HCT116 (cell line): ENCODE results near the gene FAM53A. TPM values are rescaled to one million over a fixed set of nuclear protein-coding genes. Genes with fewer than 3 reads are reported as not detected.

Source experiments
- ATAC-seq: fragments of 200-7000 bp; cut with Tn5 transposase; 2 replicates; pipeline ENCODE4 v1.9.1; 2020; ENCODE audit warnings: mild to moderate bottlenecking, moderate library complexity
- BruUV-seq: library from RNA; stranded (reverse); fragments of 400-500 nt; replicated peaks from 2 replicates; lab custom pipeline; 2021; lab: Mats Ljungman, UMichigan
- CTCF ChIA-PET: fragments of 300-600 bp; sonication (Branson Sonifier 250); formaldehyde crosslinking; loops from one replicate; lab custom pipeline; 2021; ENCODE audit warnings: antibody characterized with exemption; lab: Charles Lee
- POLR2A ChIA-PET: fragments of 300-600, 350-600 bp; sonication (Branson Sonifier 250); formaldehyde crosslinking; loops from one replicate; lab custom pipeline; 2021; ENCODE audit warnings: antibody characterized with exemption; lab: Charles Lee
- RAD21 ChIA-PET, 2 experiments: fragments of 300-600 bp; sonication (Branson Sonifier 250); formaldehyde crosslinking; loops; one replicate each; lab custom pipeline; 2023; ENCODE audit warnings: low total read pairs in 2 of 2; ENCODE audit not compliant: uncharacterized antibody in 2 of 2, unreplicated experiment in 2 of 2, low non-redundant PET in 1 of 2; lab: Charles Lee
- DNase-seq: peaks from one replicate; pipeline ENCODE4 v3.0.0-alpha.2; 2010; ENCODE audit warnings: low read depth, low spot score
- H2AFZ ChIP-seq: fragments of 200-600 bp; shearing (Covaris generic), sonication (generic); 2 replicates; pipeline ENCODE4 v1.6.1; 2017; ENCODE audit warnings: low read depth, mixed run types, mixed read lengths, antibody characterized with exemption, low read length; ENCODE audit not compliant: poor library complexity, severe bottlenecking
- H3K27ac ChIP-seq: 2 replicates; pipeline ENCODE4 v1.5.1; 2012; ENCODE audit warnings: low read depth, low read length
- H3K27me3 ChIP-seq: fragments of 200-600 bp; sonication (generic); 2 replicates; pipeline ENCODE4 v1.6.1; 2016; ENCODE audit warnings: mixed run types, low read length, mixed read lengths; ENCODE audit not compliant: insufficient read depth
- H3K36me3 ChIP-seq, 2 experiments: fragments of 200-500 bp in 1 of 2; fragments of 200-600 bp in 1 of 2; sonication (Bioruptor generic) in 1 of 2; sonication (generic) in 1 of 2; 2 replicates each; pipeline versions ENCODE4 v1.5.1 to v1.6.1; 2014 to 2016; ENCODE audit warnings: low read length in 2 of 2, inconsistent platforms in 1 of 2, mixed read lengths in 1 of 2, mixed run types in 1 of 2; ENCODE audit not compliant: insufficient read depth in 2 of 2, control insufficient read depth in 1 of 2
- H3K4me1 ChIP-seq, 2 experiments: fragments of 200-600 bp in 1 of 2; sonication (generic) in 1 of 2; 2 replicates each; pipeline versions ENCODE4 v1.5.1 to v1.6.1; 2012 to 2017; ENCODE audit warnings: low read length in 2 of 2, inconsistent platforms in 1 of 2, mild to moderate bottlenecking in 1 of 2, mixed read lengths in 1 of 2, mixed run types in 1 of 2, moderate library complexity in 1 of 2; ENCODE audit not compliant: insufficient read depth in 2 of 2, control insufficient read depth in 1 of 2
- H3K4me2 ChIP-seq: fragments of 200-600 bp; sonication (generic); 2 replicates; pipeline ENCODE4 v1.6.1; 2017; ENCODE audit warnings: mixed run types, low read length, mixed read lengths
- H3K4me3 ChIP-seq, 2 experiments: fragments of 200-600 bp in 1 of 2; sonication (generic) in 1 of 2; replicated peaks in 1 of 2; 2 replicates each; pipeline ENCODE4 v1.5.1; 2011 to 2016; ENCODE audit warnings: low read length in 2 of 2, control low read depth in 1 of 2, low read depth in 1 of 2, mild to moderate bottlenecking in 1 of 2, mixed read lengths in 1 of 2, mixed run types in 1 of 2
- H3K79me2 ChIP-seq: fragments of 200-600 bp; sonication (generic); 2 replicates; pipeline ENCODE4 v1.6.1; 2017; ENCODE audit warnings: mild to moderate bottlenecking, mixed run types, low read length, moderate library complexity, mixed read lengths; ENCODE audit not compliant: insufficient read depth
- H3K9ac ChIP-seq: fragments of 200-600 bp; sonication (generic); 2 replicates; pipeline ENCODE4 v1.6.1; 2016; ENCODE audit warnings: low read length, mixed read lengths
- H3K9me2 ChIP-seq: fragments of 200-600 bp; sonication (generic), shearing (Covaris generic); 2 replicates; pipeline ENCODE4 v1.6.1; 2017; ENCODE audit warnings: mixed run types, mild to moderate bottlenecking, moderate library complexity; ENCODE audit not compliant: insufficient read depth
- H3K9me3 ChIP-seq, 2 experiments: fragments of 200-500 bp in 1 of 2; fragments of 200-600 bp in 1 of 2; sonication (Bioruptor generic) in 1 of 2; sonication (generic) in 1 of 2; 2 replicates each; pipeline ENCODE4 v1.6.1; 2014 to 2017; ENCODE audit warnings: low read length in 2 of 2, mixed read lengths in 2 of 2, inconsistent platforms in 1 of 2, low read depth in 1 of 2, mild to moderate bottlenecking in 1 of 2, mixed run types in 1 of 2, moderate library complexity in 1 of 2; ENCODE audit not compliant: control insufficient read depth in 1 of 2, insufficient read depth in 1 of 2
- H4K20me1 ChIP-seq: fragments of 200-600 bp; sonication (generic), shearing (Covaris generic); 2 replicates; pipeline ENCODE4 v1.6.1; 2017; ENCODE audit warnings: mixed run types, mild to moderate bottlenecking, moderate library complexity; ENCODE audit not compliant: insufficient read depth
- CEBPB ChIP-seq: IDR thresholded peaks from 2 replicates; pipeline ENCODE4 v1.6.1; 2012; ENCODE audit warnings: low read depth
- EZH2phosphoT487 ChIP-seq: fragments of 200-600 bp; IDR thresholded peaks from 2 replicates; pipeline ENCODE4 v1.6.1; 2018; ENCODE audit warnings: antibody characterized with exemption, borderline replicate concordance
- POLR2AphosphoS5 ChIP-seq: IDR thresholded peaks from 2 replicates; pipeline ENCODE4 v1.6.1; 2011; ENCODE audit warnings: mild to moderate bottlenecking, low read depth, low read length, moderate library complexity
- RAD21 ChIP-seq: IDR thresholded peaks from 2 replicates; pipeline ENCODE4 v1.6.1; 2012; ENCODE audit warnings: low read depth, mild to moderate bottlenecking
- TCF7L2 ChIP-seq: IDR thresholded peaks from 2 replicates; pipeline ENCODE4 v1.7.0; 2011; ENCODE audit warnings: borderline replicate concordance, inconsistent platforms; ENCODE audit not compliant: insufficient read depth, insufficient read length; ENCODE audit errors: extremely low read depth
- intact Hi-C: fragments of 100-400 bp; cut with micrococcal nuclease; formaldehyde crosslinking; loops from 2 replicates; pipeline ENCODE4 v1.10.0; 2022
- total RNA-seq: library from RNA; stranded (reverse); gene quantifications from one replicate; pipeline ENCODE4 v1.2.1, GENCODE V29; 2021; ENCODE audit not compliant: unreplicated experiment
- TF ChIP-seq, protein P1 (sequence below): IDR thresholded peaks from 2 replicates; pipeline ENCODE4 v1.6.1; 2012; ENCODE audit warnings: low read depth
- TF ChIP-seq, protein P2 (sequence below), 3 experiments: fragments of 200-600 bp in 1 of 3; sonication (generic) in 1 of 3; IDR thresholded peaks in 2 of 3; conservative IDR thresholded peaks in 1 of 3; 2 replicates each; pipeline ENCODE4 v1.5.1; 2012 to 2017; ENCODE audit warnings: low read depth in 2 of 3, low read length in 2 of 3, antibody characterized with exemption in 1 of 3, borderline replicate concordance in 1 of 3, control low read depth in 1 of 3, mild to moderate bottlenecking in 1 of 3, mixed read lengths in 1 of 3, mixed run types in 1 of 3, moderate library complexity in 1 of 3; ENCODE audit not compliant: insufficient read depth in 1 of 3
- TF ChIP-seq, protein P3 (sequence below): IDR thresholded peaks from 2 replicates; pipeline ENCODE4 v1.6.1; 2012
- TF ChIP-seq, protein P4 (sequence below): IDR thresholded peaks from 2 replicates; pipeline ENCODE4 v1.6.1; 2012
- TF ChIP-seq, protein P5 (sequence below): IDR thresholded peaks from 2 replicates; pipeline ENCODE4 v1.6.1; 2011; ENCODE audit warnings: mild to moderate bottlenecking, low read length, moderate library complexity; ENCODE audit not compliant: insufficient replicate concordance; ENCODE audit errors: extremely low read depth

The FAM53A gene
- total RNA-seq, 1 experiment from 2014 or later, result 1.1 TPM

DNA sequence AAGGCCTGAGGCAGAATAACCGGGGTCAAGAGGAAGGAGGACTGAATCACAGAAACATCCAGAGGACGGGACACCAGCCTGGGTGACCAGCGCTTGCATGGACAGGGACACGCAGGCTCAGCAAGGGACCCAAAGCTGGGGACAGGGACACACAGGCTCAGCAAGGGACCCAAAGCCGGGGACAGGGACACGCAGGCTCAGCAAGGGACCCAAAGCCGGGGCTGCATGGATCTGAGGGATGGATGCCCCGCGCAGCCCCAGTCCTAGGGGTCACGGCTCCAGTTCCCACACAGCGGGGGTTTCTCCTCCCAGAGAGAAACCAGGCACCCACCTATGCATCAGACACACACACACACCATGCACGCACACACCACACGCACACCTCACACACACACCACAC is 32.5 kb downstream of the FAM53A start:
- Histone ChIP-seq H3K9me2 (no peaks in the 10 kb centered on the region), H2AFZ (no peak overlapping the region), H3K4me1 (no peaks in the 10 kb centered on the region), H3K4me2 (no peak overlapping the region), H3K27me3 (no peaks in the 10 kb centered on the region), H3K79me2 (no peaks in the 10 kb centered on the region), H3K9ac (no peak overlapping the region), H3K36me3 (no peaks in the 10 kb centered on the region), H3K9me3 (no peaks in the 10 kb centered on the region), H4K20me1 (no peaks in the 10 kb centered on the region), H3K4me3 (no peak overlapping the region), H3K27ac (no peak overlapping the region)
- ChIA-PET CTCF (no interaction called here), RAD21 (no interaction called here), POLR2A (no interaction called here)
- no TSS peak for BruUV-seq
- no peak for TF ChIP-seq POLR2AphosphoS5
- no peak for TF ChIP-seq TCF7L2
- TF ChIP-seq CEBPB, result no peak
- no peak for TF ChIP-seq RAD21
- TF ChIP-seq, protein P1, sequence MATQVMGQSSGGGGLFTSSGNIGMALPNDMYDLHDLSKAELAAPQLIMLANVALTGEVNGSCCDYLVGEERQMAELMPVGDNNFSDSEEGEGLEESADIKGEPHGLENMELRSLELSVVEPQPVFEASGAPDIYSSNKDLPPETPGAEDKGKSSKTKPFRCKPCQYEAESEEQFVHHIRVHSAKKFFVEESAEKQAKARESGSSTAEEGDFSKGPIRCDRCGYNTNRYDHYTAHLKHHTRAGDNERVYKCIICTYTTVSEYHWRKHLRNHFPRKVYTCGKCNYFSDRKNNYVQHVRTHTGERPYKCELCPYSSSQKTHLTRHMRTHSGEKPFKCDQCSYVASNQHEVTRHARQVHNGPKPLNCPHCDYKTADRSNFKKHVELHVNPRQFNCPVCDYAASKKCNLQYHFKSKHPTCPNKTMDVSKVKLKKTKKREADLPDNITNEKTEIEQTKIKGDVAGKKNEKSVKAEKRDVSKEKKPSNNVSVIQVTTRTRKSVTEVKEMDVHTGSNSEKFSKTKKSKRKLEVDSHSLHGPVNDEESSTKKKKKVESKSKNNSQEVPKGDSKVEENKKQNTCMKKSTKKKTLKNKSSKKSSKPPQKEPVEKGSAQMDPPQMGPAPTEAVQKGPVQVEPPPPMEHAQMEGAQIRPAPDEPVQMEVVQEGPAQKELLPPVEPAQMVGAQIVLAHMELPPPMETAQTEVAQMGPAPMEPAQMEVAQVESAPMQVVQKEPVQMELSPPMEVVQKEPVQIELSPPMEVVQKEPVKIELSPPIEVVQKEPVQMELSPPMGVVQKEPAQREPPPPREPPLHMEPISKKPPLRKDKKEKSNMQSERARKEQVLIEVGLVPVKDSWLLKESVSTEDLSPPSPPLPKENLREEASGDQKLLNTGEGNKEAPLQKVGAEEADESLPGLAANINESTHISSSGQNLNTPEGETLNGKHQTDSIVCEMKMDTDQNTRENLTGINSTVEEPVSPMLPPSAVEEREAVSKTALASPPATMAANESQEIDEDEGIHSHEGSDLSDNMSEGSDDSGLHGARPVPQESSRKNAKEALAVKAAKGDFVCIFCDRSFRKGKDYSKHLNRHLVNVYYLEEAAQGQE, result no peak
- TF ChIP-seq, protein P2, sequence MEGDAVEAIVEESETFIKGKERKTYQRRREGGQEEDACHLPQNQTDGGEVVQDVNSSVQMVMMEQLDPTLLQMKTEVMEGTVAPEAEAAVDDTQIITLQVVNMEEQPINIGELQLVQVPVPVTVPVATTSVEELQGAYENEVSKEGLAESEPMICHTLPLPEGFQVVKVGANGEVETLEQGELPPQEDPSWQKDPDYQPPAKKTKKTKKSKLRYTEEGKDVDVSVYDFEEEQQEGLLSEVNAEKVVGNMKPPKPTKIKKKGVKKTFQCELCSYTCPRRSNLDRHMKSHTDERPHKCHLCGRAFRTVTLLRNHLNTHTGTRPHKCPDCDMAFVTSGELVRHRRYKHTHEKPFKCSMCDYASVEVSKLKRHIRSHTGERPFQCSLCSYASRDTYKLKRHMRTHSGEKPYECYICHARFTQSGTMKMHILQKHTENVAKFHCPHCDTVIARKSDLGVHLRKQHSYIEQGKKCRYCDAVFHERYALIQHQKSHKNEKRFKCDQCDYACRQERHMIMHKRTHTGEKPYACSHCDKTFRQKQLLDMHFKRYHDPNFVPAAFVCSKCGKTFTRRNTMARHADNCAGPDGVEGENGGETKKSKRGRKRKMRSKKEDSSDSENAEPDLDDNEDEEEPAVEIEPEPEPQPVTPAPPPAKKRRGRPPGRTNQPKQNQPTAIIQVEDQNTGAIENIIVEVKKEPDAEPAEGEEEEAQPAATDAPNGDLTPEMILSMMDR (IDR thresholded peaks at IDR 0.05 in 2 of 3, conservative IDR thresholded peaks at IDR 0.05 in 1 of 3; ENCODE audit: borderline replicate concordance in 1 of 3, insufficient read depth in 1 of 3, low read depth in 2 of 3, low read length in 2 of 3), result no peak
- TF ChIP-seq EZH2phosphoT487, result no peak
- TF ChIP-seq, protein P3, sequence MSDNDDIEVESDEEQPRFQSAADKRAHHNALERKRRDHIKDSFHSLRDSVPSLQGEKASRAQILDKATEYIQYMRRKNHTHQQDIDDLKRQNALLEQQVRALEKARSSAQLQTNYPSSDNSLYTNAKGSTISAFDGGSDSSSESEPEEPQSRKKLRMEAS, result no peak
- TF ChIP-seq, protein P4, sequence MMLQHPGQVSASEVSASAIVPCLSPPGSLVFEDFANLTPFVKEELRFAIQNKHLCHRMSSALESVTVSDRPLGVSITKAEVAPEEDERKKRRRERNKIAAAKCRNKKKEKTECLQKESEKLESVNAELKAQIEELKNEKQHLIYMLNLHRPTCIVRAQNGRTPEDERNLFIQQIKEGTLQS, result no peak
- TF ChIP-seq, protein P5, sequence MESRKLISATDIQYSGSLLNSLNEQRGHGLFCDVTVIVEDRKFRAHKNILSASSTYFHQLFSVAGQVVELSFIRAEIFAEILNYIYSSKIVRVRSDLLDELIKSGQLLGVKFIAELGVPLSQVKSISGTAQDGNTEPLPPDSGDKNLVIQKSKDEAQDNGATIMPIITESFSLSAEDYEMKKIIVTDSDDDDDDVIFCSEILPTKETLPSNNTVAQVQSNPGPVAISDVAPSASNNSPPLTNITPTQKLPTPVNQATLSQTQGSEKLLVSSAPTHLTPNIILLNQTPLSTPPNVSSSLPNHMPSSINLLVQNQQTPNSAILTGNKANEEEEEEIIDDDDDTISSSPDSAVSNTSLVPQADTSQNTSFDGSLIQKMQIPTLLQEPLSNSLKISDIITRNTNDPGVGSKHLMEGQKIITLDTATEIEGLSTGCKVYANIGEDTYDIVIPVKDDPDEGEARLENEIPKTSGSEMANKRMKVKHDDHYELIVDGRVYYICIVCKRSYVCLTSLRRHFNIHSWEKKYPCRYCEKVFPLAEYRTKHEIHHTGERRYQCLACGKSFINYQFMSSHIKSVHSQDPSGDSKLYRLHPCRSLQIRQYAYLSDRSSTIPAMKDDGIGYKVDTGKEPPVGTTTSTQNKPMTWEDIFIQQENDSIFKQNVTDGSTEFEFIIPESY, result no peak
- DNase-seq (no peak), ATAC-seq (no peak)
- intact Hi-C loops, result no loop called here
